Ishikawa (cell line): ENCODE data around the gene NEURL4.

Source experiments
- CEBPB ChIP-seq: IDR thresholded peaks from 2 replicates; pipeline ENCODE4 v1.6.1; 2012
- CREB1 ChIP-seq: IDR thresholded peaks from 2 replicates; pipeline ENCODE4 v1.6.1; 2012; ENCODE audit warnings: low read depth
- EGR1 ChIP-seq: IDR thresholded peaks from 2 replicates; pipeline ENCODE4 v1.6.1; 2012
- EP300 ChIP-seq: IDR thresholded peaks from 2 replicates; pipeline ENCODE4 v1.6.1; 2012; ENCODE audit warnings: borderline replicate concordance
- FOXM1 ChIP-seq: IDR thresholded peaks from 2 replicates; pipeline ENCODE4 v1.6.1; 2012; ENCODE audit warnings: low read depth, borderline replicate concordance
- MAX ChIP-seq: IDR thresholded peaks from 2 replicates; pipeline ENCODE4 v1.6.1; 2012
- NFIC ChIP-seq: IDR thresholded peaks from 2 replicates; pipeline ENCODE4 v1.6.1; 2012
- RAD21 ChIP-seq: IDR thresholded peaks from 2 replicates; pipeline ENCODE4 v1.6.1; 2012; ENCODE audit warnings: low read depth
- REST ChIP-seq: IDR thresholded peaks from 2 replicates; pipeline ENCODE4 v1.6.1; 2012; ENCODE audit warnings: low read depth, mild to moderate bottlenecking
- TAF1 ChIP-seq: IDR thresholded peaks from 2 replicates; pipeline ENCODE4 v1.6.1; 2012; ENCODE audit warnings: low read depth, mild to moderate bottlenecking
- TCF12 ChIP-seq: IDR thresholded peaks from 2 replicates; pipeline ENCODE4 v1.6.1; 2012; ENCODE audit warnings: low read depth
- TEAD4 ChIP-seq: IDR thresholded peaks from 2 replicates; pipeline ENCODE4 v1.6.1; 2012
- USF1 ChIP-seq: IDR thresholded peaks from 2 replicates; pipeline ENCODE4 v1.6.1; 2012
- YY1 ChIP-seq: IDR thresholded peaks from 2 replicates; pipeline ENCODE4 v1.6.1; 2012; ENCODE audit warnings: low read depth
- ZBTB7A ChIP-seq: IDR thresholded peaks from 2 replicates; pipeline ENCODE4 v1.6.1; 2012; ENCODE audit warnings: low read depth

The NEURL4 gene

GRCh38 chr17:7313890-7314718, 15.0 kb downstream of the NEURL4 start:
- TF ChIP-seq EGR1: no peak
- TF ChIP-seq YY1: no peak
- TF ChIP-seq CREB1: no peak
- no peak for TF ChIP-seq MAX
- TF ChIP-seq NFIC: no peak
- no peak for TF ChIP-seq FOXM1
- no peak for TF ChIP-seq ZBTB7A
- no peak for TF ChIP-seq REST
- TF ChIP-seq TEAD4: no peak
- TF ChIP-seq EP300: no peak
- TF ChIP-seq TCF12: no peak

- TF ChIP-seq NFIC (no peak), FOXM1 (no peak), RAD21 (no peak), CEBPB (no peak), TCF12 (no peak), EGR1 (no peak), CREB1 (no peak), TEAD4 (no peak), USF1 (no peak), TAF1 (no peak), MAX (no peak), ZBTB7A (no peak), REST (no peak), YY1 (no peak), EP300 (no peak)
These were observed 15.8 kb downstream of the NEURL4 start for GRCh38 chr17:7313088-7313889.

GRCh38 chr17:7312432-7313087, 16.6 kb downstream of the NEURL4 start:
- no peak for TF ChIP-seq FOXM1
- no peak for TF ChIP-seq YY1
- TF ChIP-seq EP300: no peak
- TF ChIP-seq TEAD4: no peak
- no peak for TF ChIP-seq TAF1
- TF ChIP-seq USF1: no peak
- no peak for TF ChIP-seq CEBPB
- no peak for TF ChIP-seq TCF12
- TF ChIP-seq ZBTB7A: no peak
- no peak for TF ChIP-seq NFIC
- TF ChIP-seq EGR1: no peak

- TF ChIP-seq CEBPB: no peak
- no peak for TF ChIP-seq RAD21
- TF ChIP-seq ZBTB7A: no peak
- TF ChIP-seq TCF12: no peak
- no peak for TF ChIP-seq USF1
- TF ChIP-seq FOXM1: no peak
- TF ChIP-seq TAF1: no peak
- TF ChIP-seq EGR1: no peak
- TF ChIP-seq TEAD4: no peak
- TF ChIP-seq YY1: no peak
- no peak for TF ChIP-seq MAX
- no peak for TF ChIP-seq EP300
- TF ChIP-seq NFIC: no peak
- TF ChIP-seq REST: no peak
- no peak for TF ChIP-seq CREB1
These were observed 17.9 kb downstream of the NEURL4 start for GRCh38 chr17:7311110-7311705.
